Endothelial cell of umbilical vein (primary cell): ENCODE measurements around the gene SERPINA1. TPM values are rescaled to one million over a fixed set of nuclear protein-coding genes. Genes with fewer than 3 reads are reported as not detected.

Source experiments
- BruUV-seq: library from RNA; stranded (reverse); fragments of 400-500 nt; replicated peaks from 2 replicates; lab custom pipeline; 2021; lab: Mats Ljungman, UMichigan
- CTCF ChIA-PET: fragments of 300-600, 350-600 bp; sonication (Branson Sonifier 250); formaldehyde crosslinking; loops from one replicate; lab custom pipeline; 2021; ENCODE audit warnings: antibody characterized with exemption, inconsistent platforms; lab: Charles Lee
- POLR2A ChIA-PET: fragments of 300-600, 350-600 bp; sonication (Branson Sonifier 250); formaldehyde crosslinking; loops from one replicate; lab custom pipeline; 2021; ENCODE audit warnings: antibody characterized with exemption, inconsistent platforms; lab: Charles Lee
- DNase-seq: peaks from one replicate; pipeline ENCODE4 v3.0.0-alpha.2; 2011; ENCODE audit warnings: low read depth, low spot score
- FAIRE-seq: peaks from 2 replicates; lab custom pipeline; 2011; peaks lifted over from hg19 to GRCh38; lab: Jason Lieb, UNC
- H2AFZ ChIP-seq: 2 replicates; pipeline ENCODE4 v1.6.0; 2012; ENCODE audit warnings: low read depth, low read length, control low read depth, inconsistent platforms
- H3K27ac ChIP-seq: 2 replicates; pipeline ENCODE4 v1.5.1; 2011; ENCODE audit warnings: low read depth, mild to moderate bottlenecking, control low read depth, low read length, moderate library complexity; ENCODE audit not compliant: insufficient read depth
- H3K27me3 ChIP-seq, 2 experiments: 2 replicates each; pipeline versions ENCODE4 v1.6.0 to v1.6.1; 2011; ENCODE audit warnings: low read length in 2 of 2, mixed read lengths in 1 of 2; ENCODE audit not compliant: control insufficient read depth in 2 of 2, insufficient read depth in 2 of 2
- H3K36me3 ChIP-seq, 2 experiments: 2 replicates in 1 of 2; 3 replicates in 1 of 2; pipeline ENCODE4 v1.5.1; 2011; ENCODE audit warnings: low read length in 2 of 2, mild to moderate bottlenecking in 1 of 2, moderate library complexity in 1 of 2; ENCODE audit not compliant: control insufficient read depth in 2 of 2, insufficient read depth in 2 of 2; ENCODE audit errors: extremely low read depth in 1 of 2
- H3K4me1 ChIP-seq: 3 replicates; pipeline ENCODE4 v1.5.1; 2011; ENCODE audit warnings: mild to moderate bottlenecking, low read length; ENCODE audit not compliant: control insufficient read depth, insufficient read depth; ENCODE audit errors: extremely low read depth
- H3K4me2 ChIP-seq: 2 replicates; pipeline ENCODE4 v1.6.1; 2011; ENCODE audit warnings: low read length, control low read depth, mixed read lengths; ENCODE audit not compliant: insufficient read depth
- H3K4me3 ChIP-seq, 3 experiments: fragments of 200-600 bp in 1 of 3; sonication (generic), shearing (Covaris generic) in 1 of 3; replicated peaks in 1 of 3; 2 replicates each; pipeline ENCODE4 v1.5.1; 2011 to 2016; ENCODE audit warnings: control low read depth in 3 of 3, low read length in 3 of 3, mild to moderate bottlenecking in 2 of 3, inconsistent platforms in 1 of 3, low read depth in 1 of 3, moderate library complexity in 1 of 3; ENCODE audit not compliant: insufficient read depth in 1 of 3
- H3K79me2 ChIP-seq: 2 replicates; pipeline ENCODE4 v1.6.0; 2012; ENCODE audit warnings: low read length, inconsistent platforms; ENCODE audit not compliant: control insufficient read depth, insufficient read depth
- H3K9ac ChIP-seq: replicated peaks from 2 replicates; pipeline ENCODE3; 2011; ENCODE audit warnings: low read length, control low read depth; ENCODE audit not compliant: insufficient read depth; ENCODE audit errors: extremely low read depth
- H3K9me1 ChIP-seq: replicated peaks from 3 replicates; pipeline ENCODE4 v1.6.0; 2011; ENCODE audit warnings: mild to moderate bottlenecking, low read length; ENCODE audit not compliant: control insufficient read depth, insufficient read depth; ENCODE audit errors: extremely low read depth
- H3K9me3 ChIP-seq: replicated peaks from 2 replicates; pipeline ENCODE4 v1.5.1; 2012; ENCODE audit warnings: low read length, inconsistent platforms; ENCODE audit not compliant: control insufficient read depth, insufficient read depth
- H4K20me1 ChIP-seq: replicated peaks from 2 replicates; pipeline ENCODE3; 2011; ENCODE audit warnings: mild to moderate bottlenecking, low read length; ENCODE audit not compliant: control insufficient read depth, insufficient read depth; ENCODE audit errors: extremely low read depth
- EZH2 ChIP-seq: IDR thresholded peaks from 2 replicates; pipeline ENCODE4 v1.6.1; 2012; ENCODE audit warnings: borderline replicate concordance, low read depth, mild to moderate bottlenecking, moderate library complexity, low read length, inconsistent platforms; ENCODE audit not compliant: severe bottlenecking
- GATA2 ChIP-seq: IDR thresholded peaks from 2 replicates; pipeline ENCODE4 v1.7.0; 2011; ENCODE audit warnings: low read depth, mild to moderate bottlenecking, moderate library complexity, mixed read lengths, low read length; ENCODE audit not compliant: insufficient read length, insufficient read depth
- JUN ChIP-seq: IDR thresholded peaks from 2 replicates; pipeline ENCODE4 v1.6.1; 2011; ENCODE audit warnings: borderline replicate concordance, low read depth; ENCODE audit not compliant: insufficient read length, insufficient read depth
- MYC ChIP-seq: IDR thresholded peaks from one replicate; pipeline ENCODE4 v1.6.1; 2011; ENCODE audit warnings: mild to moderate bottlenecking, low read depth, low read length
- POLR2A ChIP-seq: IDR thresholded peaks from 2 replicates; pipeline ENCODE4 v1.6.1; 2012; ENCODE audit warnings: low read depth, mild to moderate bottlenecking, control low read depth, low read length
- POLR2AphosphoS5 ChIP-seq: IDR thresholded peaks from 2 replicates; pipeline ENCODE4 v1.6.1; 2012; ENCODE audit warnings: low read depth, mild to moderate bottlenecking, control low read depth, low read length, moderate library complexity; ENCODE audit not compliant: insufficient read depth
- dilution Hi-C: fragments of 300-500 bp; cut with MboI; formaldehyde crosslinking; loops from one replicate; pipeline ENCODE4 v1.15.0; 2019; ENCODE audit warnings: low sequenced_read_pairs; ENCODE audit not compliant: extremely low pct_ligation_motif_present
- intact Hi-C: fragments of 100-400 bp; cut with micrococcal nuclease; formaldehyde crosslinking; loops from one replicate; pipeline ENCODE4 v1.10.0; 2022
- polyA plus RNA-seq, 4 experiments: library from polyadenylated mRNA; depleted of rRNA in 3 of 4; stranded (reverse) in 3 of 4; unstranded in 1 of 4; fragments of >200 nt; gene quantifications; 2 replicates each; pipeline versions ENCODE4 v1.2.1 to v1.2.3, GENCODE V29; 2011 to 2012; ENCODE audit warnings: missing spikeins in 1 of 4
- total RNA-seq: library from RNA; stranded (reverse); gene quantifications from 2 replicates; pipeline ENCODE4 v1.2.3, GENCODE V29; 2021
- TF ChIP-seq, protein P1 (sequence below), 2 donors: IDR thresholded peaks; 1 replicate in 1 of 2; 2 replicates in 1 of 2; pipeline ENCODE4 v1.5.1; 2011; ENCODE audit warnings: low read length in 2 of 2, mild to moderate bottlenecking in 2 of 2, moderate library complexity in 2 of 2, control low read depth in 1 of 2, inconsistent platforms in 1 of 2, low read depth in 1 of 2; ENCODE audit not compliant: insufficient read depth in 1 of 2; ENCODE audit errors: extremely low read depth in 1 of 2
- TF ChIP-seq, protein P2 (sequence below): IDR thresholded peaks from 2 replicates; pipeline ENCODE4 v1.6.1; 2011; ENCODE audit not compliant: insufficient read depth, insufficient read length

The SERPINA1 gene
- total and polyA plus RNA-seq, 2 donors (not counting 3 experiments of a cell fraction or from before 2014, with no cell fraction given), result not detected

DNA sequence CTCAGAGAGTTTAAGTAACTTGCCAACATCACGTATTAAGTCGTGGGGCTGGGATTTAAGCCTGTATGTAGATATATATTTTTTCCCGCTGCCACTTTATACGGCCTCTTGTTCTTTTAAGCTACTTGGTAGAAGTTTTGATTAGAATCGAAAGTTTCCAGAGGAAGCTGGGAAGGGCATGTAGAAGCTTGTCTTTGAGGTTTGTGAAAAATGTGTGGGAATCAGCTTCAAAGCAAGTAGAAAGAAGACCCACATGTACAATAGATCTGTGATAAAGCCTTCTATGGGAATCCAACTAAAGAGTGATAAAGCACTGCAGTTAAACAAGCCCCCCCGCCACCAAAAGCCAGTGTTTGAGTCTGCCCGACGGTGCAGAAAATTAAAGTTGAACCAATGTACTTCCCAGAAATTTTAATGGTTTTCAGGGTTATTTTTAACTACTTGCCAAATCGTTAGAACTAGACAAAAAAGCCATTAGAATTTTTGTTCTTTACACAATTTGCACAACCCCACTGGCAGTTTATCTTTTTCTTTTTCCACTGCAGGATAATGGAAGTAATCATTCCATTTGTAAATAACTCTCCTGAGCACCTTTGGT lies 38.7 kb upstream of the SERPINA1 start:
- TF ChIP-seq POLR2A, result no peak
- TF ChIP-seq, protein P1, sequence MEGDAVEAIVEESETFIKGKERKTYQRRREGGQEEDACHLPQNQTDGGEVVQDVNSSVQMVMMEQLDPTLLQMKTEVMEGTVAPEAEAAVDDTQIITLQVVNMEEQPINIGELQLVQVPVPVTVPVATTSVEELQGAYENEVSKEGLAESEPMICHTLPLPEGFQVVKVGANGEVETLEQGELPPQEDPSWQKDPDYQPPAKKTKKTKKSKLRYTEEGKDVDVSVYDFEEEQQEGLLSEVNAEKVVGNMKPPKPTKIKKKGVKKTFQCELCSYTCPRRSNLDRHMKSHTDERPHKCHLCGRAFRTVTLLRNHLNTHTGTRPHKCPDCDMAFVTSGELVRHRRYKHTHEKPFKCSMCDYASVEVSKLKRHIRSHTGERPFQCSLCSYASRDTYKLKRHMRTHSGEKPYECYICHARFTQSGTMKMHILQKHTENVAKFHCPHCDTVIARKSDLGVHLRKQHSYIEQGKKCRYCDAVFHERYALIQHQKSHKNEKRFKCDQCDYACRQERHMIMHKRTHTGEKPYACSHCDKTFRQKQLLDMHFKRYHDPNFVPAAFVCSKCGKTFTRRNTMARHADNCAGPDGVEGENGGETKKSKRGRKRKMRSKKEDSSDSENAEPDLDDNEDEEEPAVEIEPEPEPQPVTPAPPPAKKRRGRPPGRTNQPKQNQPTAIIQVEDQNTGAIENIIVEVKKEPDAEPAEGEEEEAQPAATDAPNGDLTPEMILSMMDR (IDR thresholded peaks at IDR 0.05; ENCODE audit: extremely low read depth in 1 of 2, insufficient read depth in 1 of 2, low read depth in 1 of 2, low read length in 2 of 2), result no peak
- no peak for TF ChIP-seq POLR2AphosphoS5
- TF ChIP-seq, protein P2, sequence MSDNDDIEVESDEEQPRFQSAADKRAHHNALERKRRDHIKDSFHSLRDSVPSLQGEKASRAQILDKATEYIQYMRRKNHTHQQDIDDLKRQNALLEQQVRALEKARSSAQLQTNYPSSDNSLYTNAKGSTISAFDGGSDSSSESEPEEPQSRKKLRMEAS, result no peak
- no peak for TF ChIP-seq GATA2
- TF ChIP-seq JUN, result no peak
- no peak for TF ChIP-seq EZH2
- no peak for TF ChIP-seq MYC
- dilution Hi-C loops, result no loop called here
- Histone ChIP-seq H3K27ac (no peak overlapping the region), H3K9me3 (no peaks in the 10 kb centered on the region), H3K36me3 (no peaks in the 10 kb centered on the region), H3K4me2 (no peak overlapping the region), H3K9ac (no peak overlapping the region), H3K4me1 (no peaks in the 10 kb centered on the region), H2AFZ (no peak overlapping the region), H3K27me3 (no peaks in the 10 kb centered on the region), H4K20me1 (no peaks in the 10 kb centered on the region), H3K79me2 (no peaks in the 10 kb centered on the region), H3K9me1 (no peaks in the 10 kb centered on the region), H3K4me3 (no peak overlapping the region)
- FAIRE-seq (no peak), DNase-seq (no peak)
- intact Hi-C loops, result no loop called here
- no TSS peak for BruUV-seq
- CTCF ChIA-PET, result no interaction called here
- POLR2A ChIA-PET, result no interaction called here
